A549 (cell line): Measurements from ENCODE around the gene GLUD2. TPM values are rescaled to one million over a fixed set of nuclear protein-coding genes. Genes with fewer than 3 reads are reported as not detected.

ENCODE experiments used
- ATAC-seq, 2 experiments: fragments of 200-7000 bp in 1 of 2; fragments of >200 bp in 1 of 2; cut with Nextera tagmentation in 1 of 2; cut with Tn5 transposase in 1 of 2; 3 replicates each; pipeline versions ENCODE4 v1.8.0 to v1.9.1; 2018 to 2020; ENCODE audit warnings: mild to moderate bottlenecking in 1 of 2, moderate library complexity in 1 of 2
- CTCF ChIA-PET: fragments of 300-600 bp; sonication (Branson Sonifier 250); formaldehyde crosslinking; extraction: SDS; loops from one replicate; lab custom pipeline; 2021; ENCODE audit warnings: antibody characterized with exemption, inconsistent platforms; lab: Yijun Ruan, JAX
- POLR2A ChIA-PET: fragments of 350-600 bp; formaldehyde crosslinking; extraction: SDS; loops from one replicate; lab custom pipeline; 2021; ENCODE audit warnings: antibody characterized with exemption, inconsistent platforms; lab: Yijun Ruan, JAX
- DNase-seq, 2 experiments: peaks; one replicate each; pipeline versions ENCODE4 v3.0.0 to v3.0.0-alpha.2; 2011 to 2016; ENCODE audit warnings: low read depth in 1 of 2, low spot score in 1 of 2
- FAIRE-seq: peaks from 2 replicates; lab custom pipeline; 2011; peaks lifted over from hg19 to GRCh38; lab: Jason Lieb, UNC
- H3K27ac ChIP-seq, 2 experiments: fragments of >200 bp; sonication (Bioruptor Twin); formaldehyde crosslinking; 3 replicates each; pipeline ENCODE4 v1.5.1; 2016 to 2017
- H3K4me1 ChIP-seq: fragments of >200 bp; sonication (Bioruptor Twin); formaldehyde crosslinking; 3 replicates; pipeline ENCODE4 v1.6.1; 2016
- H3K4me2 ChIP-seq: fragments of >200 bp; sonication (Bioruptor Twin); formaldehyde crosslinking; 3 replicates; pipeline ENCODE4 v1.6.1; 2016
- H3K4me3 ChIP-seq: fragments of >200 bp; sonication (Bioruptor Twin); formaldehyde crosslinking; 3 replicates; pipeline ENCODE4 v1.5.1; 2016
- H3K9me3 ChIP-seq: fragments of >200 bp; sonication (Bioruptor Twin); formaldehyde crosslinking; 3 replicates; pipeline ENCODE4 v1.6.1; 2016
- BHLHE40 ChIP-seq: IDR thresholded peaks from 2 replicates; pipeline ENCODE4 v1.6.1; 2012; ENCODE audit warnings: low read depth, low read length, inconsistent platforms
- CBX2 ChIP-seq: fragments of 200-600 bp; sonication (generic); IDR thresholded peaks from 2 replicates; pipeline ENCODE4 v1.6.1; 2016; ENCODE audit warnings: low read depth, mild to moderate bottlenecking, borderline replicate concordance
- CEBPB ChIP-seq, 2 experiments: fragments of >200 bp in 1 of 2; sonication (Bioruptor Twin) in 1 of 2; formaldehyde crosslinking in 1 of 2; IDR thresholded peaks; 2 replicates each; pipeline ENCODE4 v1.6.1; 2012 to 2016
- CHD4 ChIP-seq: fragments of 200-600 bp; sonication (generic); IDR thresholded peaks from 2 replicates; pipeline ENCODE4 v1.6.1; 2016; ENCODE audit warnings: antibody characterized with exemption, mild to moderate bottlenecking, borderline replicate concordance
- EHF ChIP-seq: fragments of 250-450 bp; sonication (Bioruptor Pico); IDR thresholded peaks from 2 replicates; pipeline ENCODE4 v1.5.0; 2020; ENCODE audit warnings: mild to moderate bottlenecking
- EHMT2 ChIP-seq: fragments of 200-600 bp; sonication (generic); IDR thresholded peaks from 2 replicates; pipeline ENCODE4 v1.6.1; 2016; ENCODE audit warnings: antibody characterized with exemption, low read depth, mild to moderate bottlenecking, moderate library complexity
- ELK1 ChIP-seq: fragments of 150-350 bp; IDR thresholded peaks from 2 replicates; pipeline ENCODE4 v1.6.1; 2014; ENCODE audit warnings: low read depth, mild to moderate bottlenecking, low read length
- ESRRA ChIP-seq: fragments of 150-350 bp; IDR thresholded peaks from 2 replicates; pipeline ENCODE4 v1.6.1; 2014; ENCODE audit warnings: mild to moderate bottlenecking, low read length, borderline replicate concordance
- FOSB ChIP-seq: fragments of 250-450 bp; sonication (Bioruptor Pico); IDR thresholded peaks from 2 replicates; pipeline ENCODE4 v1.5.0; 2020; ENCODE audit warnings: mild to moderate bottlenecking, moderate library complexity
- GATA3 ChIP-seq: IDR thresholded peaks from 2 replicates; pipeline ENCODE4 v1.6.1; 2012; ENCODE audit warnings: borderline replicate concordance
- HDAC2 ChIP-seq: fragments of 200-600 bp; sonication (generic); IDR thresholded peaks from 2 replicates; pipeline ENCODE4 v1.6.1; 2016
- HOXA7 ChIP-seq: fragments of 250-450 bp; sonication (Bioruptor Pico); IDR thresholded peaks from 2 replicates; pipeline ENCODE4 v1.5.0; 2020; ENCODE audit warnings: mild to moderate bottlenecking, moderate library complexity
- KDM5A ChIP-seq: fragments of 200-600 bp; sonication (generic); IDR thresholded peaks from 2 replicates; pipeline ENCODE4 v1.6.1; 2016; ENCODE audit warnings: antibody characterized with exemption, mild to moderate bottlenecking
- MAZ ChIP-seq: fragments of 150-350 bp; IDR thresholded peaks from 2 replicates; pipeline ENCODE4 v1.6.1; 2014; ENCODE audit warnings: antibody characterized with exemption, low read depth, low read length, borderline replicate concordance
- NFE2L2 ChIP-seq: fragments of 150-350 bp; conservative IDR thresholded peaks from 2 replicates; pipeline ENCODE4 v1.6.1; 2014; ENCODE audit warnings: low read length
- NPAS2 ChIP-seq: fragments of 250-450 bp; sonication (Bioruptor Pico); IDR thresholded peaks from 2 replicates; pipeline ENCODE4 v1.8.0; 2022; ENCODE audit warnings: mild to moderate bottlenecking, moderate library complexity, borderline replicate concordance
- POLR2AphosphoS2 ChIP-seq: conservative IDR thresholded peaks from 2 replicates; pipeline ENCODE4 v1.6.1; 2012; ENCODE audit warnings: low read length, improper control_type of control experiment, inconsistent platforms
- RAD21 ChIP-seq, 2 experiments: fragments of >200 bp in 1 of 2; sonication (Bioruptor Twin) in 1 of 2; formaldehyde crosslinking in 1 of 2; IDR thresholded peaks in 1 of 2; conservative IDR thresholded peaks in 1 of 2; 2 replicates in 1 of 2; 3 replicates in 1 of 2; pipeline ENCODE4 v1.6.1; 2012 to 2018; ENCODE audit warnings: inconsistent platforms in 1 of 2
- RARB ChIP-seq: fragments of 250-450 bp; sonication (Bioruptor Pico); IDR thresholded peaks from 2 replicates; pipeline ENCODE4 v1.8.0; 2021; ENCODE audit warnings: mild to moderate bottlenecking, moderate library complexity
- RNF2 ChIP-seq: fragments of 200-600 bp; sonication (generic); IDR thresholded peaks from 2 replicates; pipeline ENCODE4 v1.6.1; 2016; ENCODE audit warnings: low read depth, mild to moderate bottlenecking, antibody characterized with exemption, moderate library complexity, borderline replicate concordance
- ZFP36 ChIP-seq: fragments of 450-650 bp; IDR thresholded peaks from 2 replicates; pipeline ENCODE4 v1.6.1; 2014; ENCODE audit warnings: borderline replicate concordance; ENCODE audit not compliant: partially characterized antibody
- ZSCAN20 ChIP-seq: fragments of 250-450 bp; sonication (Bioruptor Pico); IDR thresholded peaks from 2 replicates; pipeline ENCODE4 v1.8.0; 2022; ENCODE audit warnings: mild to moderate bottlenecking, moderate library complexity
- WGBS: methylation state at CpG from one replicate; pipeline ENCODE4 v1.1.6; 2017; ENCODE audit errors: missing lambda C conversion rate; 5-methylcytosine and 5-hydroxymethylcytosine counted together
- polyA plus RNA-seq, 4 experiments: library from polyadenylated mRNA; depleted of rRNA in 3 of 4; stranded (reverse); fragments of >200 nt; fragmentation: RNase III in 1 of 4; extraction: RNeasy Plus Mini Kit Qiagen cat#74134 plus additional on column Dnase treatment in 1 of 4; gene quantifications; 2 replicates in 3 of 4; 3 replicates in 1 of 4; pipeline ENCODE4 v1.2.3, GENCODE V29; 2011 to 2017
- TF ChIP-seq, protein P1 (sequence below): IDR thresholded peaks from 2 replicates; pipeline ENCODE4 v1.6.1; 2012; ENCODE audit warnings: low read depth, borderline replicate concordance
- TF ChIP-seq, protein P2 (sequence below): fragments of 450-650 bp; IDR thresholded peaks from 2 replicates; pipeline ENCODE4 v1.6.1; 2014; ENCODE audit warnings: antibody characterized with exemption

Gene GLUD2
- polyA plus RNA-seq, 2 of the 4 experiments (the other 2 are of a cell fraction): 2.8 to 4.2 TPM

DNA sequence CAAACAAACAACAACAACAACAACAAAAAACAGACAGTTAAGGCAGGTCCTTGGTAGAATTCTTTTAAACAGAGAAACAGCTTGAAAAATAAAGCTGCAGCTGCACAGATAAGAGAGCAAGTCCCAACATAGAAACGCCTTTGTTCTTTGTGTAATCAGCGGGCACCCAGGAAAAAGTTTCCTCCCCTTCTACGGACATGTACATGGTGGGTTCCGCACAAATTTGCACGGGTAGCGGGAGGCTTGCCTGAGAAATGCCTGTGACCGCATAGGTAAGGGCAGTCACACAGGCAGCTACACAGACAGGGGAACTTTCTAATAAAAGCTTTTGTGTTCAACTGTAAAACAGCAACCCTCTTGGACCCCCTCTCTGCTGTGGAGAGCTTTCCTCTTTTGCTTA is 36.2 kb upstream of the GLUD2 start:
- POLR2A ChIA-PET: no interaction called here
- no peaks in the 10 kb centered on the region for H3K9me3 ChIP-seq
- H3K4me1 ChIP-seq: no peaks in the 10 kb centered on the region
- TF ChIP-seq EHF (CRISPR knock-in tag): no peak
- no peak for TF ChIP-seq CHD4
- no peak for TF ChIP-seq CEBPB (IDR thresholded peaks at IDR 0.05)
- TF ChIP-seq ELK1: no peak
- no peak for TF ChIP-seq RNF2
- no peak for DNase-seq
- no peak overlapping the region for H3K4me3 ChIP-seq
- no peak for ATAC-seq
- no peak overlapping the region for H3K4me2 ChIP-seq
- CTCF ChIA-PET: no interaction called here
- H3K27ac ChIP-seq: no peak overlapping the region
- 40% methylated on average over 7 of the region's 7 CpGs for WGBS
- no peak for FAIRE-seq

GRCh38 chrX:121013897-121014455 is 33.4 kb upstream of the GLUD2 start:
- CTCF ChIA-PET: no interaction called here
- Histone ChIP-seq H3K4me1 (no peaks in the 10 kb centered on the region), H3K27ac (no peak overlapping the region), H3K4me3 (no peak overlapping the region), H3K9me3 (no peaks in the 10 kb centered on the region), H3K4me2 (no peak overlapping the region)
- TF ChIP-seq EHF (CRISPR knock-in tag) (no peak), CBX2 (no peak), CEBPB (IDR thresholded peaks at IDR 0.05) (no peak), POLR2AphosphoS2 (no peak), HDAC2 (no peak), NFE2L2 (no peak), NPAS2 (CRISPR knock-in tag) (no peak)
- TF ChIP-seq, protein P1, sequence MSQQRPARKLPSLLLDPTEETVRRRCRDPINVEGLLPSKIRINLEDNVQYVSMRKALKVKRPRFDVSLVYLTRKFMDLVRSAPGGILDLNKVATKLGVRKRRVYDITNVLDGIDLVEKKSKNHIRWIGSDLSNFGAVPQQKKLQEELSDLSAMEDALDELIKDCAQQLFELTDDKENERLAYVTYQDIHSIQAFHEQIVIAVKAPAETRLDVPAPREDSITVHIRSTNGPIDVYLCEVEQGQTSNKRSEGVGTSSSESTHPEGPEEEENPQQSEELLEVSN: no peak
- no peak for DNase-seq
- ATAC-seq: no peak
- FAIRE-seq: no peak
- POLR2A ChIA-PET: no interaction called here

DNA sequence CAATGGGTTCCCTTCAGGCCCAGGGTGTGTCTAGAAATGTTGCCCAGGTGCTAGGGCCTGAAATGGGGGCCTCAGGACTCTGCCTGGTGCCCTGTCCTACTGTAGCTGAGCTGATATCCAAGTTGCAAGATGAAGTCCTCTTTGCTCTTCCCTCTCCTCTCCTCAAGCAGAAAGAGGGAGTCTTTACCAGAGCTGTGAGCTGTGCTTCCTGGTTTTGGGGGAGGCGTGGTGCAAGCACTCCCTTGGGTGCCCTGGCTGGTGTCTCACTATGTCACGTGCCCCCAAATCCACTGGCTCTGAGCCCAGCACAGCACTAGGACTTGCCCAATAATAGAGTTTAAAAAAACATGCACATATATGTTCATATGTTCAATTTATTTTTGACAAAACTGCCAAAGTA is 32.6 kb upstream of the GLUD2 start:
- H3K4me3 ChIP-seq: no peak overlapping the region
- ATAC-seq (no peak), FAIRE-seq (no peak), DNase-seq (no peak)
- no peak overlapping the region for H3K4me2 ChIP-seq
- no peak overlapping the region for H3K27ac ChIP-seq
- ChIA-PET CTCF (no interaction called here), POLR2A (no interaction called here)
- no peaks in the 10 kb centered on the region for H3K9me3 ChIP-seq
- H3K4me1 ChIP-seq: no peaks in the 10 kb centered on the region
- 22% methylated on average over 2 of the region's 2 CpGs for WGBS
- TF ChIP-seq POLR2AphosphoS2 (no peak), GATA3 (no peak), HOXA7 (CRISPR knock-in tag) (no peak), BHLHE40 (no peak), MAZ (no peak)

GRCh38 chrX:121028419-121028818 is 19.0 kb upstream of the GLUD2 start:
- no peaks in the 10 kb centered on the region for H3K4me1 ChIP-seq
- TF ChIP-seq, protein P2, sequence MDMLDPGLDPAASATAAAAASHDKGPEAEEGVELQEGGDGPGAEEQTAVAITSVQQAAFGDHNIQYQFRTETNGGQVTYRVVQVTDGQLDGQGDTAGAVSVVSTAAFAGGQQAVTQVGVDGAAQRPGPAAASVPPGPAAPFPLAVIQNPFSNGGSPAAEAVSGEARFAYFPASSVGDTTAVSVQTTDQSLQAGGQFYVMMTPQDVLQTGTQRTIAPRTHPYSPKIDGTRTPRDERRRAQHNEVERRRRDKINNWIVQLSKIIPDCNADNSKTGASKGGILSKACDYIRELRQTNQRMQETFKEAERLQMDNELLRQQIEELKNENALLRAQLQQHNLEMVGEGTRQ: no peak
- no peak for TF ChIP-seq CBX2
- no peak for TF ChIP-seq ZFP36
- no peak for TF ChIP-seq EHF (CRISPR knock-in tag)
- TF ChIP-seq NFE2L2: no peak
- no peak for TF ChIP-seq EHMT2
- TF ChIP-seq ESRRA: no peak
- no peak for TF ChIP-seq FOSB
- no peak for TF ChIP-seq RAD21 (conservative IDR thresholded peaks at IDR 0.05 in 1 of 2, IDR thresholded peaks at IDR 0.05 in 1 of 2)
- no peak for TF ChIP-seq KDM5A
- no peak for TF ChIP-seq ZSCAN20
- TF ChIP-seq CEBPB (IDR thresholded peaks at IDR 0.05): no peak
- no peak for TF ChIP-seq RARB (CRISPR knock-in tag)
- TF ChIP-seq, all 56 proteins: peak for 0
- FAIRE-seq: no peak
- Histone ChIP-seq H3K4me3 (no peak overlapping the region), H3K9me3 (no peaks in the 10 kb centered on the region), H3K4me2 (no peak overlapping the region), H3K27ac (no peak overlapping the region)
- no peak for DNase-seq
- no peak for ATAC-seq
- POLR2A ChIA-PET: no interaction called here
- 4% methylated on average over 1 of the region's 1 CpG for WGBS
- CTCF ChIA-PET: no interaction called here
